Activated CD8-positive, alpha-beta memory T cell treated with anti-CD3 and anti-CD28 coated beads for 24 hours (primary cell): ENCODE measurements around the gene ITGB7.
A peak's percentile ranks its signal among the peaks of the same experiment; 100 is the strongest.

Experiments
- DNase-seq: peaks from one replicate; pipeline ENCODE4 v3.0.0-alpha.2; 2020

Gene ITGB7

DNA sequence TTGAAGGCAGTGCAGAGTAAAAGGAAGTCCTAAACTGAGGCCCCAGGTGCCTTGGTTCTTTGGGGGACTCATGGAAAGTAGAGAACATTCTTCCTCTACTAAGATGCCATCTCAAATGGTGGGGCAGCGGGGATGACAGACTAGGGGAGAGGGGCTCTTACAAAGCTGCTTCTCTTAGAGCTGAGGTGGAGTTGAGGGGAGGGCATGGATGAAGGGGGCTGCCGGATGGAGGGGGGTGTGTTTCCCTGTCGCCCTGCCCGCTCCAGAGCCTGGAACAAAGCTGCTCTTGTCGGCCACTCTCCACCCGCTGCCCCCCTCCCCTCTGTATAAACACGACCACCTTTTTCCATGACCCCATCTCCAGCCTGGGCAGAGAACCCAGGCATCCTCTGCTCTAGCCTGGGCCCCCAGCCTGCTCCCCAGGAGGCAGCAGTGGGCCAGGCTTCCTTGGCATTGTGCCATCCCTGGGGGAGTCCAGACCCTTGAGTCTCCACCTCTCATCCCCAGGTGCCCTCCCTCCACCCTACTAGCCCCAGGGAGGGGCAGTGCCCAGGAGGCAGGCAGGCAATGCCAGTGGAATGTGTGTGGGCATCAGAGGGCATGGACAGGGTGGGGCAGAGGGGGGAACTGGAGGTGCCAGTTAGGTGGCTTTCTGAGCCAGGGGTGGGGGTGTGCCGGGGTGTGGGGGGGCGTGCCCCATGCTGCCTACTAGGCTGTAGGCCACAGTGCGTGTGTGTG, 23.2 kb upstream of the ITGB7 start:
- no peak for DNase-seq

- no peak for DNase-seq
Observed at GRCh38 chr12:53229454-53229853, 22.4 kb upstream of the ITGB7 start.

GRCh38 chr12:53227836-53228235, 20.8 kb upstream of the ITGB7 start:
- no peak for DNase-seq

DNA sequence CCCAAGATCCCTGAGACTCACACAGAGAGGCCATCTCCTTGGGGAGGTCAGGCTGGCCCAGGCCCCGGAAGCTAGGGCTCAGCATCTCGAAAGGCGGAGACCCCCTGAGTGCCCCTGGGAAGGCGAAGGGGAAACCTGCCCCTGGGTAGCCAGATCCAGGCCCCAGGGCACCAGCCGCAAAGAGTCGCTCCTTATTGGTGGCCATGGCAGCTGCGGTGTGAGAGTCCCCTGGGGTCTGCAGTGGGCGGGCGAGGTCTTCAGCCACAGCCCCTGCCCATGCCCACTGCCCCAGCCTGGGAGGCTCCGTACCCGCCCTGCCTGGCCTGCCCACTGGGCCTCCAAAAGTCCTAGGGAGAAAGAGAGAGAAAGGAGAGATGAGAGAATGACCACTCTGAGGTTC, 20.3 kb upstream of the ITGB7 start:
- DNase-seq, result no peak

GRCh38 chr12:53226815-53227214, 19.8 kb upstream of the ITGB7 start:
- DNase-seq, result no peak

- DNase-seq, result no peak
Observed at GRCh38 chr12:53225635-53226424, 18.8 kb upstream of the ITGB7 start.

DNA sequence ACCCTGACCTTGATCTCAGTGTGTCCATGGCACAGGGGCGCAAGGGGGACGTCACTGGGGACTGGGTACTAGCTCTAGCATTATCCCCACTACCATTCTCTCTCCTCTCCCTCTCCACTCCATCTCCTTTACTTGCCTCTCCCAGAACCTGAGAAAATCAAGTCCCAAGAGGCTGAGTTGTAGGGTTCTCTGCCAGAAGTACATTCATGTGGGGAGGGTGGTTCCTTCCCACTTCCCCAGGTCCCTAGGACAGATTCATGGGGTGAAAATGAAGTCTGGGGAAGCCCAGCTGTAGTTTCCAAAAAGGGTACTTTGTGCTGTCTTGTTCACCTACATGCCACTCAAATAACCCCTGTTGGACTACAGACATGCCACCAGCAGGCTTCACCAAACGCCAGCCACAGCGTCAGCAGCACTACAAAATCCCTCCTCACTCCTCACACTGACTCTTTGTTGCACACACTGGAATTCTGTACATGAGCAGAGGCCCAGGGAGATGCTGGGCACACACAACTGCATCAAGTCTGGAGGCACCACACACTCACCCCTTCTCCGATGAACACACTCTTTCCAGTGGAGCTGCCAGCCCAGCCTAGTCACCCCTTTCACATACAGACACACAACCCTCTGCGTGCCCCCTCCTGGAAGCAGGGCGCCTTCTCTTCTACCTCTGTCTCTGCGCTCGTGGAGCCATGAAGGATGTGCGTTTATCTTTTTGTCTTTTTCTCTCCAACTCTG, 18.0 kb upstream of the ITGB7 start:
- no peak for DNase-seq

DNA sequence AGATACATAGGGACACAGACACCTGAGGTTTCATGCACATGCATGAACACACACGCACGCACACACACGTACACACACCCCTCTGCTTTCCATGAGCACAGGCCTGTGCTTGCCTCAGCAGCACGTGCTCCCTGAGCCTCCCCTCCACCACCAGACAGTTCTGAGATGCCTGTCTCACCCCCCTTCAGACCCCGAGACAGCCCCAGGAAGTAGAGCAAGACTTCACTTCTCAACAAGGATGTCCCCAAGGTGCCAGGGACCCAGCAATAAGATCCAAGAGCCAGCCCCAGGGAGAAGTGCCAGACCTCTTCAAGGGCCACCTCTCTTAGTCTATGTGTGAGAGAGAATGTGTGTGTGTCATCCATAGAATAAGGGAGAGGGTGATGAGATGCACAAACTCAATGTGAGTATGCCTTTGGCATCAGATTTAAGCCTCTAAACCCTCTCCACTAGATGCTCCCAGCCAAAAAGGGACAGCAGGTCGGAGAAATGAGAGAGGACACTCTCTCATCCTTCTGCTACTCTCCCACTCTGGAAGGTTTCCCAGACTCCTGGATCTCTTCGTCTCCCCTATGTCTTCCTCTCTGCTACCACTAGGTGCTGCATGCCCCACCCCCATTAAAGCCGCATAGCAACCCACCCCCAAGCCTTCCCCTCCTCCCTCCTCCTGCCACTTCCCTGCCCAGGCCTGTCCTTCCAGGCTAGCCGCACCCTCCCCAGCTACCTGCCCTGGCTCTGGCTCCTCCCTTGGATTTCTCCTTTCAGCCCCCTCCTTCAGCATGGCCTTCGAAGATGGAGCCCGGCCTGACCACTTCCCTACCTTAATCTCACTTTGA, 17.2 kb upstream of the ITGB7 start:
- peak; percentile 72 for DNase-seq

DNA sequence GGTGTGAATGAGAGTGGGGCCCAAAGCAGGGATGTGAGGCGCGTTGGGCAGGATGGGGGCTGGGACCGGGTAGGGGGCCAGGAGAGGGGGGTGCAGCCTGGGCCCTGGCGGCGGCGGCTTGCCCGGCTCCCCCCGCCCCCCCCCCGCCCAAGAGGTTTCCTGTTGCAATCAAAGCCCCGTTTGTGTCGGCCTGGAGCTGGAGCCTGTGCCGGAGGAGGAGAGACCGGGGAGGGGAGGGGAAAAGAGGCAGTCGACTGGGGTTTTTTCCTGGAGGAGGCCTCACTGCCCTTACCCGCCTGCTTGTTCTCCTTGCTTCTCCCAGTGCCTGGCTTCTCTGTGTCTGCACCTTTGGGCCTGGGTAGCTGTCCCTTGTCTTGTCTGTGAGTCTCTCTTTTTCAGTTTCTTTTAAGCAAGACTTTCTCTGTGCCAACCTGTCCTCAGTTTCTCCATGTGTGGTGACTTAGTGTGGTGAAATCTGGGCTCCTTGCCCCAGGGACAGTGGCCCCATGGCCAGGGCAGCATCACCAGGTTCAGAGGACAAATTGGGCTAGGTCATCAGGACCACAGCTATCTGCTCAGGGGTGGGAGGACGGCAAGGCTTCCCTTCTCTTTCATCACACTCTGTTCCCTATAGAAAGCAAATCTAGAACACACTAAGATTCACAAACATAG, 16.5 kb upstream of the ITGB7 start:
- DNase-seq, result peak; percentile 72

DNA sequence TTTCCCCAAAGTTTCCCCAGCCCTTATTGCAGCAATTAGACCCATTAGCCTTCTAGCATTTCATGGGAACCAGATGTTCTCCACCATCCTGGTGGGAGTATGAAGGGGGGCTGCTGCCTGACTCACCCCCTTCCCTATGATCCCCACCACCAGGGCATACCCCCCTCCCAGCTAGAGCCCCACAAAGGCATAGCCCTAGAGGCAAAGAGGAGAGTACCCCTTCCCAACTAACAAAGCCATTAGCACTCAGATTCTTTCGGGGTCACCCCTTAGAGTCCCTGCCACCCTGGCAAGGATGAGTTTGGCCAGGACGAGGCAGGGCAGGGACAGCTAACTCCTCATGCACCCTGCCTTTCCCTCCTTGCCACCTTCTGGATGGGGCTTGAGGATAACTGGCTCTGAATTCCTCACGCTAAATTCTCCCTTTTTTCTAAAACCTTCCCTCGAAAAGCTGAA, 15.8 kb upstream of the ITGB7 start:
- DNase-seq, result no peak

DNA sequence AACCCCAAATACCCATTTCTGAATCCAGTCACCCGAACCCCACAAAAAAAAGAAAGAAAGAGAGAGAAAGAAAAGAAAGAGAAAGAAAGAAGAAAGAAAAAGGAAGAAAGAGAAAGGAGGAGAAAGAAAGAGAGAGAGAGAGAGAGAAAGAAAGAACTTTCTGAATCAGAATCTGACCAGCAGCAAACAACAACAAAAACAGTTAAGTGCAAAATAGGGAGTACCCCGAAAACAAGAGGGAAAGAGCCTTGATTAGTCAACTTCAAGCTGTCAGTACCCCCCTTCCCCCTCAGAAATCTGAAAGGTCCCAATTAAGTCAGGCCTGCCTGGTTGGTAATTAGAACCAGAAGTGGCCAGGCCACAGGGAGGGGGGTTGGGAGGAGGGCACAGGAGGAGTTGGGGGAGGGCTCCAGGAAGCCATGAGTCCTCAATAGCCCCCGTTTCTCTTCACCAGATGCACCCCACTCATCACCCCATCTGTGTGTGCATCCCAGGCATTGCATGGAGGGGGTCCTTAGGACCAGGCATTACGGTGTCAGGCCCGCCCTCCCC, 15.2 kb upstream of the ITGB7 start:
- DNase-seq, result no peak

DNA sequence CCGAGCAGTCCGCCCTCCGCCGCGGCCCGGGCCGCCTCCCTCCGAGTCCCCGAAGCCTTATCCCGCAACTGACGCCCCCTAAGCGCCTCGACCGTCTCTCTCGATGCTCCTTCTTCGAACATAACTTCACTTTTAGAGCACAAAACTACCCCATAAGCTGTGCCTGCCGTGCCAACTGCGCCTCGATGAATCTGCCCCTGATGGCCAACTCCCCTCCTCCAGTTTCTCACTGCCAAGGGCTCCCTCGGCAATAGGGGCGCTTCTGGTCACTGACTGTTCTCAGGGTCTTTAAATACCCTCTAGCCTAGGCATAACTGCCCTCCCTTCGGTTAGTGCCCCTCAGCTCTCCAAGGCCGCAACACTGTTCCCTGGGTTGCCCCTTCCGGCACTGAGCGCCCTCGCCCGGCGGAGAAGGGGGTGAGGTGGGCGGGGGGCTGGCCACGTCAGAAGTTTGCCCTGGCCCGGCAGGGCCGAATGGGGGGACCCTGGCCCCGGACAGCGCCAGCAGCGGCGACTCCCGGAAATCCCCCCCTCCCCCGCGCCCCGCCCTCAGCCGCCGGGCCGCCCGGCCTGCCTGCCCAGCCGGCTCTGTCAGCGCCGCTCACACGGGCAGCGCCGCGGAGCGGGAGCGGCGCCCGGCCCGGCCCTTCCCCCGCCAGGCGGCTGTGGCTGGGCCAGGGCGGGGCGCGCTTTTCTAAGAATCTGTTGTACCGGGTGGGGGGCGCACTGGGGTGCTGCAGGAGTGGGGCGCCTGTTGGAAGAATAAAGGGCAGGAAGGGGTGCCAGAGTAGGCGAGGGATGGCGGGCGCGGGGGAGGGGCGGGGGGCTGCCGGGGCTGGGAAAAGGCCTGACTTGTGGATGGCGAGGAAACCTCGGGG, 14.4 kb upstream of the ITGB7 start:
- no peak for DNase-seq

- DNase-seq, result peak; percentile 91
Observed at GRCh38 chr12:53220694-53221202, 13.7 kb upstream of the ITGB7 start.

DNA sequence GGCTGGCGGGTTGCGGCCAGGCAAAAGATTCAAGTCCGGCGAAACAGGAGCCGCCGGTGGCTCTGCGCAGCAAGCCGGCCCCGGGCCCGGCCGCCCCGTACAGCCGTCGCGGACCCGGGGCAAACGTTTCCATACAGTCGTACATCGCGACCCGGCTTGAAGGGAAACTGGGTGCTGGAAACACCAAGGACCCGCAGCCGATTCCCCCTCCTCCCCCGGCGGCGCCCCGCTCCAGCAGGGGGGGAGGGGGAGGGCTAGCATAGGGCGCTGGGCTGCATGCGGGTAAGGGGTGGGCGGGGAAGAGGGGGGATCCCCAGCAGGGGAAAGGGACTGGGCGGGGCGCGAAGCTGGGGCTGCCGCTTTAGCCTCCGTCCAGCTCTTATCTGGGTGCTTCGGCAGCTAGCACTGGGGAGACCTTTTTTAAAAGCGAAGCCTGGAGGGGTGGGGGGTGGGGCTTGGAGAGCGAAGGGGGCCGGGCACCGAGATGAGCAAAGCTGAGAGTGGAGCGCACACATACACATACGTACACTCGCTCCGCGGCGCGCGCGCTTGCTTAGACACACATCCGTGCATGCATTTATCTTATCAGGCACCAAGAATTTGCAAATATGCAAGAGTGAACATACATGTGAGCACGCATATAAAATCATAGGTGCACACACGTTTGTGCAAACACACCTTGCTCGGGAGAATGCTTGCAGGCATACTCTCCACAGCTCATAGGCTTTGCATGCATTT, 13.1 kb upstream of the ITGB7 start:
- DNase-seq, result peak; percentile 92

GRCh38 chr12:53219292-53219955, 12.4 kb upstream of the ITGB7 start:
- DNase-seq, result no peak

DNA sequence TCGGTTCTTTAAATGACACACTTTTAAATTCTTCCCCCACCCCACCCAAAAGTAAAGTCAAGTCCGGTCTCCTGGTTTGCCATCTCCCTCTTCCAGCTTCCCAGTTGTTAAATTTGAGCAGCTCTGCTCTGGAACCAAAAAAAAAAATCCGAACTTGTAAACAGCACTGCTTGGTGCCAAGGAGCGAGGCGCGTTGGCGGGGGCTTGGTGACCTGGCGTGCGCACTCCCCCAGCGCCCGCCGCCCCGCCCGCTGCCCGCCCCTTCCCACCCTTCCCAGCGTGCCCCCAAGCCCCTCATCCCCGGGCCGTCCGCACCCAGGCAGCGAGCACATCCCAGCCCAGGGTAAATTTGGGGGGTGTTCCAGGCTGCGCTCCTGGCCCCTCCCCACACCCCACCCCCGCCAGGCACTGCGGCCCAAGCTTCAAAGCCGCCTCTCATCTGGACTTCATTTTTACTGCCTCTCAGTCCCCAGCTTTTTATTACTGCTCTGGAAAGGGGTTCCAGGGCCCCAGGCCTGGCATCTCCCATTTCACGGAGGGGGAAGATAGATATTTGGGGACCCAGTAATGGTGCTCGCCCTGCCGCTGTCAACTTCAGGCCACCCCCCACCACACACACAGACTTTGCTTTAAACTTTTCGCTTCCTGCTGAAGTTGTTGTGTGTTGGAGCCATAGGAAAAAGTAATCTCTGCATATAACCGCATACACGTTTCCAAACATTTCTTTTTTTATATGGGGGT, 11.7 kb upstream of the ITGB7 start:
- no peak for DNase-seq

DNA sequence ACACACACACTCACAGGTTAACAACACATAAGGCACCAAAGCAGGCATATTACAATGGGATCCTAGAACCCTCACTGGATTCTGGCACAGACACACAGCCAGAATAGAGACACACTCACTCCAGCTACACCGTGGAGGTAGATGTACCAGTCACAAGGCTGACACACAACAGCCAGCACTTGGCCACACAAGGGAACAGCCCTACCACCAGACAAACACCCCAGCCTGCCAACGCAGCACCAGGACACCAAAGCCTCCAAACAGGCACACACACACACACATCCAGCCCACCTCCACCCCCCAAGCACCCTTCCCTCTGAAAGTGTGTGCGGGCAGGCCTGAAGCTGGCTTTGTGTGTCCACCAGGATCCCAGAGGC, 10.9 kb upstream of the ITGB7 start:
- DNase-seq, result no peak
